ENCODE results near the gene DNAAF5.
"Not testable (repeated sequence)": the region's sequence is repeated elsewhere in the genome, so short reads cannot be mapped to it uniquely, and the experiment has no call there.

DNAAF5 gene

GRCh38 chr7:794671-795329, 68.3 kb downstream of the DNAAF5 start:
- no peaks in the 10 kb centered on the region for H3K27me3 ChIP-seq (ENCODE audit: insufficient read depth, poor library complexity, severe bottlenecking)
- H3K36me3 ChIP-seq (ENCODE audit: low read depth) = no peaks in the 10 kb centered on the region
- H3K9me3 ChIP-seq (ENCODE audit: severe bottlenecking) = no peaks in the 10 kb centered on the region
- H3K4me3 ChIP-seq (ENCODE audit: severe bottlenecking) = no peak overlapping the region
- H3K27ac ChIP-seq (ENCODE audit: poor library complexity, severe bottlenecking) = no peak overlapping the region
- TF ChIP-seq CTCF (IDR thresholded peaks at IDR 0.05; ENCODE audit: poor library complexity, severe bottlenecking) = no peak
- no peaks in the 10 kb centered on the region for H3K4me1 ChIP-seq (ENCODE audit: insufficient read depth, poor library complexity, severe bottlenecking)
- DNase-seq (ENCODE audit: low spot score) = no peak
- ATAC-seq (ENCODE audit: low read depth) = no peak

- H3K36me3 ChIP-seq (ENCODE audit: low read depth); H3K4me3 ChIP-seq (ENCODE audit: severe bottlenecking); H3K9me3 ChIP-seq (ENCODE audit: severe bottlenecking); DNase-seq (ENCODE audit: low spot score); H3K27ac ChIP-seq (ENCODE audit: poor library complexity, severe bottlenecking); H3K27me3 ChIP-seq (ENCODE audit: insufficient read depth, poor library complexity, severe bottlenecking); H3K4me1 ChIP-seq (ENCODE audit: insufficient read depth, poor library complexity, severe bottlenecking); ATAC-seq (ENCODE audit: low read depth): not testable (repeated sequence)
These were observed 70.1 kb downstream of the DNAAF5 start for GRCh38 chr7:796434-797169.

- no peak for TF ChIP-seq CTCF (IDR thresholded peaks at IDR 0.05; ENCODE audit: poor library complexity, severe bottlenecking)
- H3K36me3 ChIP-seq (ENCODE audit: low read depth) = no peaks in the 10 kb centered on the region
- no peaks in the 10 kb centered on the region for H3K27me3 ChIP-seq (ENCODE audit: insufficient read depth, poor library complexity, severe bottlenecking)
- no peaks in the 10 kb centered on the region for H3K9me3 ChIP-seq (ENCODE audit: severe bottlenecking)
- no peak for ATAC-seq (ENCODE audit: low read depth)
- no peak overlapping the region for H3K4me3 ChIP-seq (ENCODE audit: severe bottlenecking)
- no peak overlapping the region for H3K27ac ChIP-seq (ENCODE audit: poor library complexity, severe bottlenecking)
- DNase-seq (ENCODE audit: low spot score) = no peak
- H3K4me1 ChIP-seq (ENCODE audit: insufficient read depth, poor library complexity, severe bottlenecking) = no peaks in the 10 kb centered on the region
These were observed 72.5 kb downstream of the DNAAF5 start for GRCh38 chr7:798921-799470.

- no peak for DNase-seq (ENCODE audit: low spot score)
- Histone ChIP-seq H3K36me3 (ENCODE audit: low read depth) (no peaks in the 10 kb centered on the region), H3K27me3 (ENCODE audit: insufficient read depth, poor library complexity, severe bottlenecking) (no peaks in the 10 kb centered on the region), H3K27ac (ENCODE audit: poor library complexity, severe bottlenecking) (no peak overlapping the region), H3K4me1 (ENCODE audit: insufficient read depth, poor library complexity, severe bottlenecking) (no peaks in the 10 kb centered on the region), H3K4me3 (ENCODE audit: severe bottlenecking) (no peak overlapping the region), H3K9me3 (ENCODE audit: severe bottlenecking) (no peaks in the 10 kb centered on the region)
- no peak for TF ChIP-seq CTCF (IDR thresholded peaks at IDR 0.05; ENCODE audit: poor library complexity, severe bottlenecking)
- ATAC-seq (ENCODE audit: low read depth) = no peak
These were observed 74.2 kb downstream of the DNAAF5 start for GRCh38 chr7:800692-801091.

- DNase-seq (ENCODE audit: low spot score); H3K27me3 ChIP-seq (ENCODE audit: insufficient read depth, poor library complexity, severe bottlenecking); H3K9me3 ChIP-seq (ENCODE audit: severe bottlenecking); H3K36me3 ChIP-seq (ENCODE audit: low read depth); ATAC-seq (ENCODE audit: low read depth); H3K4me3 ChIP-seq (ENCODE audit: severe bottlenecking); H3K27ac ChIP-seq (ENCODE audit: poor library complexity, severe bottlenecking); H3K4me1 ChIP-seq (ENCODE audit: insufficient read depth, poor library complexity, severe bottlenecking): not testable (repeated sequence)
These were observed 74.9 kb downstream of the DNAAF5 start for GRCh38 chr7:801351-801750.

Measured in RWPE2 (cell line).